ENCODE measurements around the gene TRMO. TPM values are rescaled to one million over a fixed set of nuclear protein-coding genes. Genes with fewer than 3 reads are reported as not detected.

Gene TRMO
- total RNA-seq, 2 experiments from 2014 or later: 42.8 to 45.8 TPM

DNA sequence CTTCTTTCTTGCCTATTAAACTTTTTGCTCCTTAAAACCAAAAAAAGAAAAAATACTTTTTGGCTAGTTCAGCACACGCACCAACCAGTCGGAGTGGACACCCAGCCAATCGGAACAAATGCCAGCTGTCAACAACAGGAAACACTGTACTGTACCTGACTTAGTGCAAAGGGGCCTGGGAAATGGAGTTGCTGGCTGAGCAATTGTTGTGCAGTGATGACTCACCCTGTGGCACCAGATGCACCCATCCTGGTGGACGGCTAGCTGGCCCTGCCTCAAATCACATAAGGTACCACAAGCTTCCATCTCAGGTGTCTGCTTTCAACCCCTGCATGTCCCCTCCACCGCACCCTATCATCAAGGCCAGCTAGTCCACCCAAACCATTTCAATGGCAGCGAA, 48.4 kb downstream of the TRMO start:
- ATAC-seq (ENCODE audit: poor library complexity): no peak
- peaks cover 16% of the 10 kb centered on the region for H3K27me3 Mint-ChIP-seq
- POLR2A ChIA-PET: no interaction called here
- CTCF ChIA-PET: interaction anchor here (0.7 to 0.8 kb wide), 2 partner anchors 48 to 49 kb away, joined by 3 to 4 read pairs; no protein-coding TSS in a partner anchor
- Histone ChIP-seq H3K4me3 (ENCODE audit: low read length) (no peak overlapping the region), H3K27ac (ENCODE audit: low read depth in 1 of 2, low read length in 2 of 2) (no peak overlapping the region), H3K4me1 (ENCODE audit: insufficient read depth, low read length) (no peaks in the 10 kb centered on the region), H3K27me3 (ENCODE audit: control insufficient read depth in 1 of 2, insufficient read depth in 2 of 2, low read length in 2 of 2) (no peaks in the 10 kb centered on the region), H3K9me3 (ENCODE audit: control insufficient read depth in 1 of 2, insufficient read depth in 1 of 2, low read length in 2 of 2) (no peaks in the 10 kb centered on the region), H3K36me3 (ENCODE audit: insufficient read depth, low read length) (no peaks in the 10 kb centered on the region)
- no peak overlapping the region for H3K27ac Mint-ChIP-seq
- no peaks in the 10 kb centered on the region for H3K4me1 Mint-ChIP-seq (ENCODE audit: low read depth)
- peaks cover 3% of the 10 kb centered on the region for H3K9me3 Mint-ChIP-seq
- no peak for DNase-seq
- H3K36me3 Mint-ChIP-seq (ENCODE audit: low read depth): peaks cover 16% of the 10 kb centered on the region
- intact Hi-C loops (cut with DNase I, micrococcal nuclease): no loop called here
- TF ChIP-seq, protein P1, sequence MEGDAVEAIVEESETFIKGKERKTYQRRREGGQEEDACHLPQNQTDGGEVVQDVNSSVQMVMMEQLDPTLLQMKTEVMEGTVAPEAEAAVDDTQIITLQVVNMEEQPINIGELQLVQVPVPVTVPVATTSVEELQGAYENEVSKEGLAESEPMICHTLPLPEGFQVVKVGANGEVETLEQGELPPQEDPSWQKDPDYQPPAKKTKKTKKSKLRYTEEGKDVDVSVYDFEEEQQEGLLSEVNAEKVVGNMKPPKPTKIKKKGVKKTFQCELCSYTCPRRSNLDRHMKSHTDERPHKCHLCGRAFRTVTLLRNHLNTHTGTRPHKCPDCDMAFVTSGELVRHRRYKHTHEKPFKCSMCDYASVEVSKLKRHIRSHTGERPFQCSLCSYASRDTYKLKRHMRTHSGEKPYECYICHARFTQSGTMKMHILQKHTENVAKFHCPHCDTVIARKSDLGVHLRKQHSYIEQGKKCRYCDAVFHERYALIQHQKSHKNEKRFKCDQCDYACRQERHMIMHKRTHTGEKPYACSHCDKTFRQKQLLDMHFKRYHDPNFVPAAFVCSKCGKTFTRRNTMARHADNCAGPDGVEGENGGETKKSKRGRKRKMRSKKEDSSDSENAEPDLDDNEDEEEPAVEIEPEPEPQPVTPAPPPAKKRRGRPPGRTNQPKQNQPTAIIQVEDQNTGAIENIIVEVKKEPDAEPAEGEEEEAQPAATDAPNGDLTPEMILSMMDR (IDR thresholded peaks at IDR 0.05): no peak
- no peak overlapping the region for H3K4me3 Mint-ChIP-seq

- H3K4me3 ChIP-seq (ENCODE audit: low read length): no peak overlapping the region
- Mint-ChIP-seq H3K4me1 (ENCODE audit: low read depth) (no peaks in the 10 kb centered on the region), H3K27ac (no peak overlapping the region), H3K36me3 (ENCODE audit: low read depth) (peaks cover 21% of the 10 kb centered on the region), H3K9me3 (peaks cover 3% of the 10 kb centered on the region), H3K4me3 (no peak overlapping the region), H3K27me3 (peaks cover 20% of the 10 kb centered on the region)
- TF ChIP-seq, protein P1 (IDR thresholded peaks at IDR 0.05): no peak
- no peaks in the 10 kb centered on the region for H3K9me3 ChIP-seq (ENCODE audit: control insufficient read depth in 1 of 2, insufficient read depth in 1 of 2, low read length in 2 of 2)
- DNase-seq (no peak), ATAC-seq (ENCODE audit: poor library complexity) (no peak)
- H3K36me3 ChIP-seq (ENCODE audit: insufficient read depth, low read length): no peaks in the 10 kb centered on the region
- no peaks in the 10 kb centered on the region for H3K27me3 ChIP-seq (ENCODE audit: control insufficient read depth in 1 of 2, insufficient read depth in 2 of 2, low read length in 2 of 2)
- H3K4me1 ChIP-seq (ENCODE audit: insufficient read depth, low read length): no peaks in the 10 kb centered on the region
- CTCF ChIA-PET: interaction anchor here (0.7 kb wide), 1 partner anchor 50 kb away, joined by 4 read pairs; no protein-coding TSS in a partner anchor
- intact Hi-C loops (cut with DNase I, micrococcal nuclease): no loop called here
- POLR2A ChIA-PET: no interaction called here
- H3K27ac ChIP-seq (ENCODE audit: low read depth in 1 of 2, low read length in 2 of 2): no peak overlapping the region
Observed at GRCh38 chr9:97873425-97873824, 48.9 kb downstream of the TRMO start.

GRCh38 chr9:97868859-97869258, 53.4 kb downstream of the TRMO start:
- H3K4me3 Mint-ChIP-seq: no peak overlapping the region
- no peak for ATAC-seq (ENCODE audit: poor library complexity)
- DNase-seq: no peak
- no peaks in the 10 kb centered on the region for H3K4me1 Mint-ChIP-seq (ENCODE audit: low read depth)
- peaks cover 57% of the 10 kb centered on the region for H3K27me3 Mint-ChIP-seq
- intact Hi-C loops (cut with DNase I, micrococcal nuclease): no loop called here
- CTCF ChIA-PET: interaction anchor here (0.7 kb wide), 1 partner anchor 31 kb away, joined by 3 read pairs; no protein-coding TSS in a partner anchor
- Histone ChIP-seq H3K27me3 (ENCODE audit: control insufficient read depth in 1 of 2, insufficient read depth in 2 of 2, low read length in 2 of 2) (no peaks in the 10 kb centered on the region), H3K27ac (ENCODE audit: low read depth in 1 of 2, low read length in 2 of 2) (no peak overlapping the region), H3K9me3 (ENCODE audit: control insufficient read depth in 1 of 2, insufficient read depth in 1 of 2, low read length in 2 of 2) (peaks cover 5 to 20% of the 10 kb centered on the region in 2 experiments), H3K4me1 (ENCODE audit: insufficient read depth, low read length) (no peaks in the 10 kb centered on the region), H3K4me3 (ENCODE audit: low read length) (no peak overlapping the region), H3K36me3 (ENCODE audit: insufficient read depth, low read length) (no peaks in the 10 kb centered on the region)
- H3K27ac Mint-ChIP-seq: no peak overlapping the region
- POLR2A ChIA-PET: no interaction called here
- H3K36me3 Mint-ChIP-seq (ENCODE audit: low read depth): peaks cover 46% of the 10 kb centered on the region
- TF ChIP-seq, protein P1 (IDR thresholded peaks at IDR 0.05): no peak
- H3K9me3 Mint-ChIP-seq: peaks cover 27% of the 10 kb centered on the region
